ENCODE results near the gene DENND4C.

DENND4C gene

DNA sequence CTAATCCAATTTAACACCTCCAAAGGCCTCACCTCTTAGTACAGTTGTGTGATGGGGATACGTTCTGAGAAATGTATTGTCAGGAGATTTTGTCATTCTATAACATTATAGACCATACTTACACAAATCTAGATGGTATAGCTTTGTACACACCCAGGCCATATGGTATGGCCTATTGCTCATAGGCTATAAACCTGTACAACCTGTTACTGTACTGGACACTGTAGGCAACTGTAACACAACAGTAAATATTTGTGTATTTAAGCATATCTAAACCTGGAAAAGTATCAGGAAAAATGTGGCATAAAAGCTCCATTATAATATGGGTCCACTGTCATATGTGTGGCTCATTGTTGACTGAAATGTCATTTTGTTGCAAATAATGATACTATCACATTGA lies 190.4 kb downstream of the DENND4C start:
- no peaks in the 10 kb centered on the region for H3K9me3 Mint-ChIP-seq (ENCODE audit: low read depth)
- H3K36me3 Mint-ChIP-seq = peaks cover 3% of the 10 kb centered on the region
- no peak overlapping the region for H3K4me3 Mint-ChIP-seq
- no peaks in the 10 kb centered on the region for H3K4me1 Mint-ChIP-seq (ENCODE audit: low read depth)
- H3K27me3 Mint-ChIP-seq = no peaks in the 10 kb centered on the region
- no peak overlapping the region for H3K27ac Mint-ChIP-seq
